Spleen (tissue), 7 donors: ENCODE data around the gene PPP2R2D.

Experiments
- CTCF ChIP-seq, 11 experiments: fragments of 200-600 bp in 7 of 11; fragments of 450-650 bp in 4 of 11; sonication (generic) in 4 of 11; IDR thresholded peaks in 8 of 11; conservative IDR thresholded peaks in 3 of 11; 1 replicate in 7 of 11; 2 replicates in 4 of 11; pipeline versions ENCODE4 v1.4.0 to v1.8.0; 2016 to 2021; ENCODE audit warnings: antibody characterized with exemption in 11 of 11, inconsistent platforms in 4 of 11, mild to moderate bottlenecking in 1 of 11
- POLR2AphosphoS5 ChIP-seq, 3 donors: sonication (generic); formaldehyde crosslinking; IDR thresholded peaks; one replicate each; pipeline ENCODE4 v1.5.1; 2017; ENCODE audit warnings: antibody characterized with exemption in 3 of 3
- donor health status: DM: no; HTN: no; CAD: no; lungs with moderate emphysema.
- donor health status: DM: no; HTN: no; CAD: no.
- donor health status: DM: no; HTN: no; CAD: no.

- TF ChIP-seq CTCF (IDR thresholded peaks at IDR 0.05 in 8 of 11, conservative IDR thresholded peaks at IDR 0.05 in 3 of 11) (no peak), POLR2AphosphoS5 (IDR thresholded peaks at IDR 0.05) (no peak)
Measured at GRCh38 chr10:131978851-131979250, 78.0 kb downstream of the PPP2R2D start.
